Stimulated activated CD8-positive, alpha-beta memory T cell treated with anti-CD3 and anti-CD28 coated beads, Interleukin-15, amount 100 ng/mL, for 4 hours (primary cell): ENCODE measurements around the gene SLC25A48.

Source experiments
- DNase-seq, 2 donors: peaks; one replicate each; pipeline ENCODE4 v3.0.0-alpha.2; 2020; ENCODE audit warnings: low read depth in 2 of 2

Gene SLC25A48, protein sequence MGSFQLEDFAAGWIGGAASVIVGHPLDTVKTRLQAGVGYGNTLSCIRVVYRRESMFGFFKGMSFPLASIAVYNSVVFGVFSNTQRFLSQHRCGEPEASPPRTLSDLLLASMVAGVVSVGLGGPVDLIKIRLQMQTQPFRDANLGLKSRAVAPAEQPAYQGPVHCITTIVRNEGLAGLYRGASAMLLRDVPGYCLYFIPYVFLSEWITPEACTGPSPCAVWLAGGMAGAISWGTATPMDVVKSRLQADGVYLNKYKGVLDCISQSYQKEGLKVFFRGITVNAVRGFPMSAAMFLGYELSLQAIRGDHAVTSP

DNA sequence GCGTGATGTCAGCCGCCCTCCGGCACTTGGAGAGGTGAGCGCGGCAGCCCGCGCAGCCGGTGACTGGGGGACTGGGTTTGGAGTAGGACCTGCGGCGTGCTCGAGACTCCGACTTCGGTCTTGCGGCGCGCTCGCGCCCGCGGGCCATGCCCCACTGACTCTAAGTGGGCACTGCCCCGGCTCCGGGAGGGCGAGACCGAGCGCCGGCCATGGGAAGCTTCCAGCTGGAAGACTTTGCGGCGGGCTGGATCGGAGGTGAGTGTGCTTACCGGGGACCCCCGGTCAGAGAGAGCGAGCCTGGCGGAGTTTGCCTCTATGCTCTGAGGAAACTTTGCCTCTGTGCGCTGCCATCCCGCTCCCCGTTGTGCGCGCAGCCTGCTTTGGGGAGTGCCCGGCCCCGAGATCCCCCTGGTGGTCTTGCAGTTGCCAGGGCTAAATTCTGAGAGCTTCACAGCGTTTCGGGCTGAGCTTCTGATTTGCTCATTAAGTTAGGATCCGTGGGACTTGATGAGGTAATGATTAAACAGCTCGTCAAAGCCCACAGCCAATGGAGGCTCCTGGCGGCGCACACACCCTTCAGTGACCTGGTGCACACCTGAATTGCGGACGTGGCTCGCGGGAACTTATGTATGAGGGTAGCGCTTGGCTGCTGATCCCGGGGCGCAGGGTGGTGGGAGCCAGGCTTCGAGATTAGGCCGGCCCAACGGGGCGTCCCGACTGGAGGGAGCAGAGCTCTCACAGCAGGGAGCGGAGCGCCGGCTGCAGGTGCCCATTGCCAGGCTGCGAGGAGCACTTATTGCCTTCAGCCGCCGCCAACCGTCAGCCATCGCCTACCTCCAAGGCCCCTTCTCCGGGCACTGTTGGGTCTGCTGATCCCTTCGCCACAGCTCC is at the start of gene SLC25A48:
Gene SLC25A48 (plus strand): TSS at position 25 of the 891 bp plus-strand sequence. CDS start 185 bp downstream, at position 210.
- no peak for DNase-seq

DNA sequence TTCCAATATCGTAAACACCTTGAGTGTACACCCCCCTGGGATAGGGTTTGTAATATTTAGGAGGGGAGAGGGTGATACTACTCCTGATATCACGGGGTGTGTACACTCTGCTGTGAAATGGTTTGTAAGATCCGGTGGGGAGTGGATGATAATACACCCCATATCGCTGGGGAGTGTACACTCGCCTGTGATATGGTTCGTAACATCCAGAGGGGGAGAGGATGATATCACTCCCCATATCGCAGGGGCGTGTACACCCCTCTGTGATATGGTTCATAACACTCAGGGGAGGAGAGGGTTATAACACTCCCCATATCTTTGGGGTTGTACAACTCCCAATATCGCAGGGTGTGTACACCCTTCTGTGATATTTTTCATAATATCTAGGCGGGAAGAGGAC is 33.8 kb upstream of the SLC25A48 start:
- DNase-seq, result no peak

DNA sequence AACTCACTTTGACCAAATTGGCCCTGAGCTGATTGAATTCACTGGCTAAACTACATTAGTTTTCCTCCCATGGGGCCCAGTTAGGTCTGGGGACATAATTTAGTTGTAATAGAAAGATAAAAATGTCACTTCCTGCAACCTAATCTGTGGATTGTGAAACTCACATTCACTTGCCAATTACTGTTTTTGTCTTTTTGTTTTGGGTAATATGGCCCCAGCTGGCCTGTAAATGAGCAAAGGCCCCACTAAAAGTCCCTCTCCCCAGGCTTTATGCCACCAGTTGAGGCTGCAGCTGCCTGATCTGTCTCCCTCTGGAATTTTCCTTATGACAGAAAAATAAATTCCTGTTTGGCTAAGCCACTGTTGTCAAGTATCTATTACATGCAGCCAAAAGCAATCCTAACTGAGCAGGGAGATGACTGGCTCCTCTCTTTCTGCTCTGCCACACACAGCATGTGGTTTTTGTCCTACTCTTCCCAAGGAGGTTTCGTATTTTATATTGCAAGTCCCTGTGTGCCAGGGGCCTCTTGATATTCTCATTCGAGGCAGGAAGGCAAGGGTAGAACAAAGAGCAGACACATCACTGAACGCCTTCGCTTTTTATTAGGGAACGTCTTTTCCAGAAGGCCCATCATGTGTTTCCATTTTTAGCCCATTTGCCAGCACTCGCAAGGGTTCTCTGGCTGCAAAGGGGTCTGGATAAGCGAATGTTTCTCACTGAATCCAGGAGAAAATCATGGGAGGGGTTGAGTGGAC is 24.1 kb upstream of the SLC25A48 start:
- no peak for DNase-seq

DNA sequence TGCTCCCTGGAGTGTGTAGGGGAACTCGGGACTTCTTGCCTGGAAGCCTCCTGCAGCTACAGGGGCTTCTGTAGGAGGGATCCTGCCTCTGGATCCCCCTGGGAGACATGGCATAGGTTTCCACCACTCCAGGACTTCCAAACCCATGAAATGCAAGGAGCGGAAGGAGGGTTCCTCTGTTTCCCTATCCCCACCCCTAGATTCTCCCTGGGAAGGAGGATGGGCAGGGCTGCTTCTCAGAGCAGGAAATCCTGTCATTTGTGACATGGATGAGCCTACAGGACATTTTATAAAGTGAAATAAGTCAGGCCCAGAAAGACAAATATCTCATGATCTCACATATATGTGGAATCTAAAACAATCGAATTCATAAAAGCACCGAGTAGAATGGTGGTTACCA is 23.5 kb upstream of the SLC25A48 start:
- DNase-seq, result no peak

DNA sequence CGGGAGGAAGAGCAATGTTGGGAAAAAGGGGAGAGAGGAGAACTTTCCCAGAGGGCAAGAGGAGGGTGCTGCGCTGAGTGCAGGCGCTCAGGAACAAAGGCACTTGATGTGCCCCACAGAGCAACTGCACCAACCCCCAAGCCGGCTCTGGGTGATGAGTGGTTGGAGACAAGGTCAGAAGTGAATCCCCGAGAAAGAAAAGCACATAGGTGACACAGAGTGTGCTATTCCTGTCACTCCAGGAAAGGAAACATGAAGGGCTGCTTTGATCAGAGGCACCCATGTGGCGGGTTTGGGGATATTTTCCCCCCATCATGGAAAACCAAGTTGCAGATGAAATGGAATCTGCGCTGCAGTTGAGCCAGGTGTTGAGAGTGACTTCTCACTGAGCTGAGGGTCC is 20.7 kb upstream of the SLC25A48 start:
- DNase-seq, result no peak

DNA sequence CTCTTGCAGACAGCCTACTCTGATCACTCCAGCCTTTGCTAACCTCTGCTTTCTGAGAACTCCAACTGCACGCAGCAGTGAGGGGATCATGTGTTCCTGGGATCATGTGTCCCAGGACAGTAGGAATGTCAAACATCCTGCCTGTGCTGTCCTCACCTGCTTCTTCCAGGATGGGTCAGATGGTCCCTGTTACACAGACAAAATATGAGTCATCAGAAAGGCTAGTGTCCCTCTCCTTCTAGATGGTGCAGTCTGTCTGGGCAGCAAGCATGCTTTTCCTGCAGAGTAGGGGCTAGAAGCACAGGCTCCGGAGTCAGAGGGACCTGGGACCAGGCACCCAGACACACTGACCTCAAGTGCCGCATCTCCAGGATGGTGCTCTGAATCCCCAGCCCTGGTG is 20.1 kb upstream of the SLC25A48 start:
- no peak for DNase-seq

DNA sequence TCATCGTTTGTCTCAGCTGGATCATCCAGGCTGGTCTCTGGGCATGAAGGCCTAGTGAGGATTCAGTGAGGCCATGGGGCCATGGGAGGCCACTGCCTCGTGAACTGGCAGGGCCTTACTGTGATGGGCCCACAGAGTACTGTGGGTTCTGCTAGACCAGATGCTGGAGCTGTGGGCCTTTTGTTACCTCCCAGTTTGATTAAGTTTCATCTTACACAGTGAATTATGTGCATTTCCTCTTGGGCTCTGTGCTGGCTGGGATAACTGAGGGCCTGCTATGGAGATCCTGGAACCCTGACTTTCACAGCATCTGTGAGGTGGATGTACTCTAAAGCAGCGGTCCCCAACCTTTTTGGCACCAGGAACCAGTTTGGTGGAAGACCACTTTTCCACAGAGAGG is 19.7 kb upstream of the SLC25A48 start:
- DNase-seq, result no peak

DNA sequence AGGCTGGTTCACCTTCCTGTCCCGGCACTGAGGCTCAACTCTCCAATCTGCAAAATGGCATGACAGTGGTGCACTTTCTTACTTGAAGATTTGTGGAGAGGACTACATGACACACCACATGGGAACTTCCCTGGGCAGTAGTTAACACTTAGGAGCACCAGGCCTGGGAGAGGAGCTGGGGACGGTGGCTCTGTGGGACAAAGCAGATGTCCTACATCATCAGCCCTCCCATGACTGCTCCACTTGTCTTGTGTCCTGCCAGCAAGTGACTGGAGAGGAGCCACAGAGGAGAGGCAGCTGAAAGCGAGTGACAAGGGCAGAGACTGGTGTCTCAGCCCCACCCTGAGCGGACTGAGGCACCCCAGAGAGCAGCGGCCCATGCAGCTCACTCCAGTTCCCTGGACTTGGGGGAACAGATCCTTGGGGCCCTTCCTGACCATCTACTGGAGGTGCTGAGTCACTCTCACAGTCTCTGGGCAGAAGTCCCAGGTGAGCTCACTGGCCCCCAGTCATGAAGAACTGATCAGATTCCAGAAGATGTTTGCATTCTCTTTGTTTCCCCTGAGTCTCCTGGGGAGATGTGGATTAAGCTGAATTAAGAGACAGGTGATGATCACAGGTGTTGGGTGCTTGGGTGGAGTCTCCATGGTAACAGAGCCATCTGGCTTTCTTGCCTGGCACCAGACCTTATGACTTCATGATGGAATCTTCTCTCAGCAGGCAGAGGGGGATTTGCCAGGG is 13.2 kb upstream of the SLC25A48 start:
- DNase-seq, result no peak

DNA sequence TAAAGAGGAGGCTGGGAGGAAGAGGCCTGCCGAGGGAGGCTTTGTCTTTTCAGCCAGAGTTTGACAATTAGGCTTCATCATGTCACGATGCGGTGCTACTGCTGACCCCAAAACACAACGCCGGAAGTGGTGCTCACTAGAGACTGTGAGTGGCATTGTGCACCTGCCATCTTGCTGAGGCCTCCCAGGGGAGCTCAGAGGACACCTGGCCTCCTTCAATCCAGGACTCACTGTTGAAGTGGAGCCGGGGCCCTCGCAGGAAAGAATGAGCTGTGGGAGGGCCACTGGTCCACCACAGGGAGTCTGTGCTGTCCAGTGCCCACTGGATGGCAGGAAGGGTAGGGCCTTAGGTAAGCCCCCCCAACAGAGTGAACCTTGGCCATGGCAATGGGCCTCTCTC is 12.7 kb upstream of the SLC25A48 start:
- DNase-seq, result no peak

DNA sequence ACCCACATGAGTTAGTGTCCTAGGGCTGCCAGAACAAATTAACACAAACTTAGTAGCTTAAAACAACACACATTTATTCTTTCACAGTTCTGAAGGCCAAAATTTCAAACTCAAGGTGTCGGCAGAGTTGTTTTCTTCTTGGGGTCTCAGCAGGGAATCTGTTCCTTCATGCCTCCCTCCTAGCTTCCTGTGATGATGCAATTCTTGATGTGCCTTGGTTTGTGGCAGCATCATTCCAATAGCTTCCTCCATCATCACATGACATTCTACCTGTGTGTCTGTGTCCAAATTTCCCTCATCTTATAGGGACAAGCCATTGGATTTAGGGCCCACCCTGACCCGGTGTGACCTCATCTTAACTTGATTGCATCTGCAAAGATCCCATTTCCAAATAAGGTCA is 12.2 kb upstream of the SLC25A48 start:
- DNase-seq, result no peak

DNA sequence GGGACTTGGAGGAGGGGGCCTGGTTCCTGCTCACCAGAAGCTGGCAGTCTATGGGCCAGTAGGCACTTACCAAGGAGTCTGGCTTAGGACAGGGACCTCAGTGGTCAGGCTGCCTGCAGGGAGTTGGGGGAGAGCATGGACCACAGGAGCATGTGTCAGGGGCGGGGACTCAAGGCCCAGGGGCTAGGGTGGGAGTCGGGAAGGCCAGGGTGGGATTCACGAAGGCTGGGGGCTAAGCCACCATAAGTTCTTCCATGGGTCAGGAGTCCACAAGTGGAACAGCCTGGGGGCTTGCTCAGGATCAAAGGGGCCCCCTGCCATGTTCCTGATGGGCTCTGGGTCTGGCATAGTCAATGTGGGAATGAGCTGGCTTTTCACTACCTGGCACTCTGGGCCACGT is 11.5 kb upstream of the SLC25A48 start:
- no peak for DNase-seq

DNA sequence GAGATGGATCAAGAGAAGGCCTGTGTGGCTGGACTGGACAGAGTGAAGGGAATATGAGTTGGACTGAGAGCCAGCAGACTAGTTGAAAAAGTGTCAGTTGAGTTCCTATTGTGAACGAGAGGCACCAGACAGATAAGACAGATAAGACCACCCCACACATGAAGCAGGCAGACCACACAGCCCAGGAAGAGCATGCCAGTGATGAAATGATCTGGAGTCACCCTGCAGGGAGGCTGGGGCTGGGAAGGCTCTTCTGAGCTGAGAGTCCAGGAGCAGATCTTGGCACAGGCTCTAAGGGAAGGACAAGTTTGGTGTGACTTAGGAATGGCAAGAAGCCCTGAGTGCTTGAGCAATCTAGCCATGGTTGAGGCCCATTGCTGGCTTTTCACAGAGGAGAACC is 10.6 kb upstream of the SLC25A48 start:
- no peak for DNase-seq

DNA sequence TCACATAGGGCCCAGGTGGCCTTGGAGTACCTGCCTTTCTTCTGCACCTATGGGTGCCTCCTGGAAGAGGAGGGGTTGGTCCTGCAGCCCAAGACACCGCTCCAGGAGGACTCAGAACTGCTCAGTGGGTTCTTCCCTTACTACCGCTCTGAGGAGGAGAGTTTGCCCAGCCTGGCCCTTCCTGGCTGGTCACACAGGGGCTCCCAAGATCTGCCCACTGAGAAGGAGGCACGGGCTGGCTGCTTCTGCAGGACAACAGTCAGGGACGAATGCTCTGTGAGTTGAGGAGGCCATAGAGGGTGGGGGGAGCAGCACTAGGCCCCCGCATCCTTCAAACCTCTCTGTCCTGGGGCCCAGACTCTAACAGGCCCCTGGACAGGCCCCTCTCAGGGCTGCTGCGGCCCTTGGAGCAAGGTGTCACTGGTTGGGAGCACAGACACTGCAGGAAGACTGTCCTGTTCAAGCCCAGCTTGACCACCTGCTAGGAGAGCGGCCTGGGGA is 9.9 kb upstream of the SLC25A48 start:
- no peak for DNase-seq

DNA sequence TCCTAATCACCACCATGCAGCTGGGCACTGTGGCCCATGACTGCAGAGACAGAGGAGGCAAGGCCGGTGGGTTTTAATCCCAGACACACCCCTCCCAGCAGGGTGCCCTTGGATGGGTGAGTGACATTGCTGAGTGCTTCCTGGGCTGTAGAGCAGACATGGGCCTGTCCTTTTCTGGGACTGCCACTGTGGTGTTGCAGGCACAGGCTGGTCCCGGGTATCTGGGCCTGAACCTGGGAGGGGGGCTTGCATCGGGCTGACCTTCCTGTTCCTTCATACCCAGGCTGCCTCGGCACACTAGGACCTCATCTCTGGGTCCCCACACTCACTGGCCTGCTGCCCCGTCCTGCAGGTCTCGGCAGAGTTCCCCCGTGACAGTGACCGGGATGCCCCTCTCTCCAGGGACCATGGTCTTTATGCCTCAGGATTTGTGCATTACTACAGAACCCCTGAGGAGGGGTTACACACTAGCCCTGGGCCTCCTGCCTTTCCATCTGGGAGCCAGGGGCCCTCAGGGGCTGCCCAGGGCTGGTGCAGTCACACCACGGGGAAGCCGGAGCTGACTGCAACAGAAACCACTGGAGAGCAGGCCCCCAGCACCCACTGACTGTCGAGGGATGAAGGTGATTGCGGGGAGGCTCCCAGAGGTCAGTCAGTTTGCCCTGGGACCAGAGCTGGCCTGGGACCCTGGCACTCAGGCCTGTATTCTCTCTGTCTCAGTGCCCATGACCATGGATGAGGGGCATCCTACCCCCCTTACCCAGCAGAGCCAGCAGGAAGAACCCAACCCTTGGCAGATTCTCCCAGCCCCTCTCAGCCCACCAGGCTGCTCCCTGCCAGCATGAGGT is 8.9 kb upstream of the SLC25A48 start:
- no peak for DNase-seq

DNA sequence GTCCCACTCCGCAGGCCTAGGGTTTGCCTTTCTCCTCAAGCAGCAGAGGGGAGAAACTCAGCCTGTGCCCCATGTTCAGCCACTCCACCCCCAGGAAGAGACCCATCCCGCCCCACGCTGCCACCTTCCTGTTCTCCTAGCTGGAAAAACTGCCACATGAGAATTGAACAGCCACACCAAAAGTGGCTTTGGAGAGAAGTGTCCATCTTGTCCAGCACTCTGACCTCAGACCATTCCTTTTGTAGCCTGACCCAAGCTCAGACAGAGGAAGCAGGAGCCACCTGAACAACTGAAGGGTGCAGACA is 8.3 kb upstream of the SLC25A48 start:
- no peak for DNase-seq

DNA sequence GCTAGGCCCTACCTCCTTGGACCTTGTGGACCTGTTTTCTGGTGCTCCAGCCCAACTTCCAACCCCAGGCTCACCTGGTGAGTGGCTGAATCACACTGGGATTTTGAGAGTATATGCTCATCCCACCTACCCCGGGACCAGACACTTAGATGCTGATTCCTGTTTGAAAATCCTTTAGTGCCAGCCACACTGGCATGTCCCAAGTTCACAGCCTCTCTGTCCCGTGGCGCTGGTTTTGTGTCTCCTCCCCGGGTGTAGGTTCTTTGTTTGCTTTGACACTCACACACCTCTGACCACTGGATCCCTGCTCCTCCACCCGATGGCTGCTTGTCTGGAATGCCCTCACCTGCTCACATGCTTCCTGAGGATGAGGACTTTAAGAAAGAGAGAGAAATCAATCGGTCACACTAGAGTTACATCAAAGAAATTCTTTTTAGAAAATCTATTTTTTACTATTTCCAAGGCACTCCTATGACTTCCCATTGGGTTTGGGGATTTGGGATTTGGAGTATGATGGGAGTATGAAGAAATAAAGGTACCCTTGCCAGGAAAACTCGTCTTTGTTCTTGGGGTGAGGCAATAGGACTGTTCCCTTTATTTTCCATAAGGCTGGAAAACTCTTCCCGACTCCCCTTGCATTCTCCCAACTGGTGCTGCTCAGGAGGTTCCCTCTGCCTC is 7.3 kb upstream of the SLC25A48 start:
- no peak for DNase-seq

DNA sequence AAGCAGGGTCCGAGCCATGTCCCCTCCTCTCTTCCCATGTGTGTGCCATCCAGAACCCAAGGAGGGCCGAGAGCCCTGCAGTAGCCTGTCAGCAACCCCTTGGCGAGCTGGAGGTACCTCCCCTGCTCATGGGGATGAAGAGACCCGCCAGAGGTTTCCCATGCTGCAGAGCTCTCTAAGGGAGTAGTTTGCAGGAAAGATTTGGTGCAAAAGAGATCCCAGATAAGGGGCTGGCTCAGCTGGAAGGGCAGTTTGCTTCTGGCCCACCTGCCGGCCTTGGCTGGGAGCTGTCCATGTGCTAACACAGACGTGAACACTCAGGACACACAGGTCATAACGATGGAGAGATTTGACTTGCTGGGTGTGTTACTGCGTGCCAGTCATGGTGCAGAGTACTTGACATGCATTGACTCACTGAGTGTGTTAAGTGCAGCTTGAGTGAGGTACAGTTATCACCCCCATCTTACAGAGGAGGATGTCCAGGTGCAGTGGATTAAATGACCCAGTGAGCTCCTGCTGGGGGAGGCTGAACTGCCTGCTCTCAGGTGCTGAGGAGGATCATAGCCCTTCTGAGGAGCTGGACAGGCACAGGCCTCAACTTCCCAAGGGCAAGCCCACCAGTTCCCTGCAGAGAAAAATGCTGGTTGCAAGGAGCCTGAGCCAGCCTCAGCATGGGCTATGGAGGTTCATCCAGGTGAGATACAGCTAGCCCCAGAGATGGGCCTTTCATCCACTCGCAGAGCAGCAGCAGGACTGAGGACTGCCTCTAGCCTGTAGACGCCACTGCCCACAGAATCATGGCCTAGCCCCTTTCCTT is 6.3 kb upstream of the SLC25A48 start:
- DNase-seq, result no peak

DNA sequence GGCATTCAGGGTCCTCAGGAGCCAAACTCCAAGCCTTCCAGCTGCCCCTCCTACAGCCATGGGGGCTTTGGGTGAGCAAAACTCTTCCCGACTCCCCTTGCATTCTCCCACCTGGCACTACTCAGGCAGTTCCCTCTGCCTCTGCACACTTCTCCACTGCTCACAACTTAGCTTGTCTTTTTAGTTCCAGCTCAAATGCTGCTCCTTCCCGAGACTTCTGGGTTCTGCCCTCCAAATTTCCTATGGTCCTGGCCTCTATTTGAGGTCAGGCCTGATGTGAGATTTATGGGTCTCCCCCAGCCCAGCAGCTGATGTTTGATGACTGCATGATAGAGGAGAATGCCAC is 5.7 kb upstream of the SLC25A48 start:
- no peak for DNase-seq

DNA sequence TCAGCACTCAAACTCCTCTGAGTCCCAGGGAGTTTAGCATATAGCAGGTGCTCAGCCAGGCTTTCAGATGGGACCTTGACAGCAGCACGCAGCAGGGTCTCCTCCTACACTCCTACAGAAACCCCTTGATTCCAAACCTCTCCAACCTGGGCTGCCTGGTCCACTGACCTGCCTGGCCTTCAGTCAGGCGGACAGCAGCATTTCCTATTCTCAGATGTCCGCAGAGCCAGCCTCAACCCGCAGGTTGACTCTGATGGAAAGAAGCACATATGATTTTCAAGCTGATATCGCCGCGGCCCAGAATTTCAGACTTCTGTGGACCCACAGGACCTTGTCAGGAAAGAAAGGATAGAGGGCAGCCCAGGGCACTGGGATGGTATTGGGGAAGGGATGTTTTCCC is 5.3 kb upstream of the SLC25A48 start:
- DNase-seq, result no peak
